ENCODE measurements around the gene WWC1.

DNA sequence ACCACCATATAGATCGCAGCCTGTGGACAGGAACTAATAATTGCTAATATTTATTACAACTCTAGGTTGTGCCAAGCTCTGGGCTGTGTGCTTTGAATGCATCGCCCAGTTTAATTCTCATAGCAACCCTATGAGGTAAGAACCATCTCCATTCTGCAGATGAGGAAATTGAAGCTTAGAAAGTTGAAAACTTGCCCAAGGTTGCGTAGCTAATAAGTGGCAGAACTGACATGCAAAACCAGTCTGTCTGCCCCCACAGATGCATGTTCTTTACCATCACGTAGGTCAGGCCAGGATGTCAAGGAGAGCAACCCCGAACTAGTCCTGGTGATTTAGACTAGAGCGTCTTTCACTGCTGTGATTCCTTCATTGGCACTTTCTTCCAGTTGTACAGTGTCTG, 15.6 kb downstream of the WWC1 start:
- TF ChIP-seq GABPA (tag; conservative IDR thresholded peaks at IDR 0.05; ENCODE audit: low read depth) = no peak
- no peak for TF ChIP-seq HNRNPK (IDR thresholded peaks at IDR 0.05; ENCODE audit: low read depth, low read length, poor library complexity, severe bottlenecking)
- TF ChIP-seq ZNF354B (CRISPR knock-in tag; IDR thresholded peaks at IDR 0.05) = no peak
- no peak for TF ChIP-seq FOSL1 (tag; conservative IDR thresholded peaks at IDR 0.05)
- TF ChIP-seq BRCA1 (IDR thresholded peaks at IDR 0.05) = no peak
- no peak for TF ChIP-seq BRCA1 (CRISPR knock-in tag; IDR thresholded peaks at IDR 0.05)
- no peak for TF ChIP-seq ZNF121 (CRISPR knock-in tag; conservative IDR thresholded peaks at IDR 0.05)
- TF ChIP-seq TARDBP (IDR thresholded peaks at IDR 0.05) = no peak
- no peak for TF ChIP-seq SLC30A9 (CRISPR knock-in tag; IDR thresholded peaks at IDR 0.05)
- TF ChIP-seq EP300 (IDR thresholded peaks at IDR 0.05; ENCODE audit: low read length) = no peak
- TF ChIP-seq, protein P1, sequence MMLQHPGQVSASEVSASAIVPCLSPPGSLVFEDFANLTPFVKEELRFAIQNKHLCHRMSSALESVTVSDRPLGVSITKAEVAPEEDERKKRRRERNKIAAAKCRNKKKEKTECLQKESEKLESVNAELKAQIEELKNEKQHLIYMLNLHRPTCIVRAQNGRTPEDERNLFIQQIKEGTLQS (IDR thresholded peaks at IDR 0.05) = no peak
- TF ChIP-seq, protein P1 (CRISPR knock-in tag; conservative IDR thresholded peaks at IDR 0.05) = no peak
- TF ChIP-seq, protein P2, sequence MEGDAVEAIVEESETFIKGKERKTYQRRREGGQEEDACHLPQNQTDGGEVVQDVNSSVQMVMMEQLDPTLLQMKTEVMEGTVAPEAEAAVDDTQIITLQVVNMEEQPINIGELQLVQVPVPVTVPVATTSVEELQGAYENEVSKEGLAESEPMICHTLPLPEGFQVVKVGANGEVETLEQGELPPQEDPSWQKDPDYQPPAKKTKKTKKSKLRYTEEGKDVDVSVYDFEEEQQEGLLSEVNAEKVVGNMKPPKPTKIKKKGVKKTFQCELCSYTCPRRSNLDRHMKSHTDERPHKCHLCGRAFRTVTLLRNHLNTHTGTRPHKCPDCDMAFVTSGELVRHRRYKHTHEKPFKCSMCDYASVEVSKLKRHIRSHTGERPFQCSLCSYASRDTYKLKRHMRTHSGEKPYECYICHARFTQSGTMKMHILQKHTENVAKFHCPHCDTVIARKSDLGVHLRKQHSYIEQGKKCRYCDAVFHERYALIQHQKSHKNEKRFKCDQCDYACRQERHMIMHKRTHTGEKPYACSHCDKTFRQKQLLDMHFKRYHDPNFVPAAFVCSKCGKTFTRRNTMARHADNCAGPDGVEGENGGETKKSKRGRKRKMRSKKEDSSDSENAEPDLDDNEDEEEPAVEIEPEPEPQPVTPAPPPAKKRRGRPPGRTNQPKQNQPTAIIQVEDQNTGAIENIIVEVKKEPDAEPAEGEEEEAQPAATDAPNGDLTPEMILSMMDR (IDR thresholded peaks at IDR 0.05 in 2 of 3, conservative IDR thresholded peaks at IDR 0.05 in 1 of 3; ENCODE audit: insufficient read depth in 2 of 3, low read depth in 1 of 3, low read length in 3 of 3) = no peak
- TF ChIP-seq ZBED1 (IDR thresholded peaks at IDR 0.05) = no peak

All from K562 (cell line).